AG09309 (cell line): ENCODE measurements around the gene AXIN1.
"Not testable (repeated sequence)": the region's sequence is repeated elsewhere in the genome, so short reads cannot be mapped to it uniquely, and the experiment has no call there.

ENCODE experiments used
- DNase-seq: peaks from one replicate; pipeline ENCODE4 v3.0.0-alpha.2; 2010; ENCODE audit warnings: low read depth
- H3K4me3 ChIP-seq: 2 replicates; pipeline ENCODE4 v1.5.1; 2011; ENCODE audit warnings: mild to moderate bottlenecking, low read depth, low read length, moderate library complexity; ENCODE audit not compliant: control insufficient read depth
- CTCF ChIP-seq: IDR thresholded peaks from 2 replicates; pipeline ENCODE4 v1.5.1; 2011; ENCODE audit warnings: mild to moderate bottlenecking, low read depth, low read length, inconsistent platforms; ENCODE audit not compliant: insufficient read depth, control insufficient read depth; ENCODE audit errors: missing control alignments

AXIN1 gene

GRCh38 chr16:261031-261691 lies 91.4 kb downstream of the AXIN1 start:
- no peak for TF ChIP-seq CTCF
- no peak for DNase-seq
- no peak overlapping the region for H3K4me3 ChIP-seq

- no peak for DNase-seq
Observed at GRCh38 chr16:260326-260725, 92.2 kb downstream of the AXIN1 start.

GRCh38 chr16:259814-260253 lies 92.7 kb downstream of the AXIN1 start:
- no peak overlapping the region for H3K4me3 ChIP-seq
- no peak for TF ChIP-seq CTCF
- DNase-seq, result no peak

More at GRCh38 chr16:260326-260725, 92.2 kb downstream of the AXIN1 start:
- TF ChIP-seq CTCF, result no peak
- no peak overlapping the region for H3K4me3 ChIP-seq

- no peak for TF ChIP-seq CTCF
- DNase-seq, result no peak
- H3K4me3 ChIP-seq, result no peak overlapping the region
Observed at GRCh38 chr16:259226-259625, 93.3 kb downstream of the AXIN1 start.

GRCh38 chr16:258091-258490 lies 94.4 kb downstream of the AXIN1 start:
- H3K4me3 ChIP-seq, DNase-seq: not testable (repeated sequence)

- no peak for DNase-seq
- no peak overlapping the region for H3K4me3 ChIP-seq
Observed at GRCh38 chr16:255183-255582, 97.3 kb downstream of the AXIN1 start.

More at GRCh38 chr16:255183-255582, 97.3 kb downstream of the AXIN1 start:
- no peak for TF ChIP-seq CTCF
